Right cardiac atrium (tissue), 5 donors: ENCODE data around the gene IPO9. TPM values are rescaled to one million over a fixed set of nuclear protein-coding genes. Genes with fewer than 3 reads are reported as not detected.

Experiments used
- ATAC-seq, 2 donors: fragments of 200-7000 bp; cut with Tn5 transposase; one replicate each; pipeline versions ENCODE4 v1.8.0 to v1.9.1; 2020; ENCODE audit warnings: moderate library complexity in 2 of 2, mild to moderate bottlenecking in 1 of 2
- DNase-seq, 3 donors: peaks; one replicate each; pipeline ENCODE4 v3.0.0-alpha.2; 2020
- H3K27ac ChIP-seq: one replicate; pipeline ENCODE4 v1.5.1; 2013; ENCODE audit warnings: mild to moderate bottlenecking, low read length, control low read depth, moderate library complexity
- H3K27me3 ChIP-seq: one replicate; pipeline ENCODE4 v1.6.1; 2013; ENCODE audit not compliant: control insufficient read depth, insufficient read depth
- H3K4me1 ChIP-seq: one replicate; pipeline ENCODE4 v1.6.1; 2013; ENCODE audit warnings: low read length; ENCODE audit not compliant: control insufficient read depth, insufficient read depth
- H3K4me3 ChIP-seq: one replicate; pipeline ENCODE4 v1.5.1; 2013; ENCODE audit warnings: low read length, control low read depth
- H3K9me3 ChIP-seq: one replicate; pipeline ENCODE4 v1.6.1; 2013; ENCODE audit warnings: low read length; ENCODE audit not compliant: control insufficient read depth
- WGBS: extraction: QIAGEN DNeasy Blood & Tissue Kit; methylation state at CpG from one replicate; pipeline ENCODE4 v1.1.7; 2013; 5-methylcytosine and 5-hydroxymethylcytosine counted together
- intact Hi-C, 4 donors: fragments of 100-400 bp; cut with DNase I; formaldehyde crosslinking; loops; one replicate each; pipeline versions ENCODE4 v1.11.0 to v1.14.0; 2022 to 2023
- polyA plus RNA-seq: library from polyadenylated mRNA; stranded (reverse); fragments of 200-250 nt; gene quantifications from one replicate; pipeline ENCODE4 v1.2.3, GENCODE V29; 2013
- total RNA-seq, 4 donors: library from RNA; stranded (reverse); fragmentation: NEBNext Ultra II Directional; extraction: Animal tissue kit (Norgen Biotek cat#: 25700); gene quantifications; one replicate each; pipeline ENCODE4 v1.2.1, GENCODE V29; 2021
- donor health status: healthy with polysubstance abuse.
- donor health status: DM: no; HTN: yes; CAD: no.
- donor health status: DM: no; HTN: no; CAD: no.
- donor health status: DM: no; HTN: yes; CAD: no; lungs with severe emphysema.
- donor health status: DM: yes; HTN: yes; CAD: no.

IPO9 gene
- total and polyA plus RNA-seq, 5 donors, result 10.3 to 27.9 (median 24.4) TPM

DNA sequence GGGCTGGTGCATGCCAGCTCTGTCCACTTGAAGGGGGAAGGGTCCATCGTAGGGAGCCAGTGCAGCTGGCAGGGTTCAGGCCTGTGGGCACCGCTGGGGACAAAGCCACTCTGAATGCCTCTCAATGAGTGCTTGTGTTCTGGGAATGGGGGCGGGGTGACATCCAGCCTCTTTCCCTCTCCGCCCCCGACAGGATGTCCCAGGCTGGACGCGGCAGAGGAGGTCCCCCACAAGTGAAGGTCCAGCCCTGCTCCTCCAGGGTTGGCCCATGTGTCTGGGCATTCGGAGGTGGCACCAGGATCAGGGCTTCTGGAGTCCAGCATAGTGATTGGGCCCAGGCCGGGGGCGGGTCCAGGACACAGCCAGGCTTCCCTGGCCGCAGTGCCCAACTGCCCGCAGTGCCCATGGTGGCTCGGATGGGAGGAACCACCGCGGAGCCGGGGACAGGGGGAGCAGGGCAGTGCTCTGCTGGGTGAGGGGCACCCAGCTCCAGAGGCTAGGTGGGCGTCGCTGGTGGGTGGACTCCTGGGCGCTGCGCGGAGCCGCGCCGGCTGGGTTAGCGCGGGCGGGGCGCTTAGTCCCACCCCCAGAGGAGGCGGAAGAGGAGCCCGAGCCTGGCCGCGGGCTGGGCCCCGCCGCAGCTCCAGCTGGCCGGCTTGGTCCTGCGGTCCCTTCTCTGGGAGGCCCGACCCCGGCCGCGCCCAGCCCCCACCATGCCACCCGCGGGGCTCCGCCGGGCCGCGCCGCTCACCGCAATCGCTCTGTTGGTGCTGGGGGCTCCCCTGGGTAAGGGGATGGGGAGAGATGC is 59.5 kb downstream of the IPO9 start, which contains the start of gene SHISA4:
Gene SHISA4, plus strand, starts transcription at position 617 of the 808 bp plus-strand sequence. Its CDS starts 97 bp downstream, at position 714.
- H3K27me3 ChIP-seq, result no peaks in the 10 kb centered on the region
- ATAC-seq (peak; percentile 87 to 88), DNase-seq (peak; percentile 82 to 94 (median 93))
- H3K9me3 ChIP-seq, result no peaks in the 10 kb centered on the region
- 4% methylated on average over 49 of the region's 49 CpGs for WGBS
- H3K27ac ChIP-seq, result peak within 1 kb of the TSS; percentile 74
- peaks cover 19% of the 10 kb centered on the region for H3K4me1 ChIP-seq
- intact Hi-C loops, result no loop called here
- peak within 1 kb of the TSS; percentile 69 for H3K4me3 ChIP-seq

DNA sequence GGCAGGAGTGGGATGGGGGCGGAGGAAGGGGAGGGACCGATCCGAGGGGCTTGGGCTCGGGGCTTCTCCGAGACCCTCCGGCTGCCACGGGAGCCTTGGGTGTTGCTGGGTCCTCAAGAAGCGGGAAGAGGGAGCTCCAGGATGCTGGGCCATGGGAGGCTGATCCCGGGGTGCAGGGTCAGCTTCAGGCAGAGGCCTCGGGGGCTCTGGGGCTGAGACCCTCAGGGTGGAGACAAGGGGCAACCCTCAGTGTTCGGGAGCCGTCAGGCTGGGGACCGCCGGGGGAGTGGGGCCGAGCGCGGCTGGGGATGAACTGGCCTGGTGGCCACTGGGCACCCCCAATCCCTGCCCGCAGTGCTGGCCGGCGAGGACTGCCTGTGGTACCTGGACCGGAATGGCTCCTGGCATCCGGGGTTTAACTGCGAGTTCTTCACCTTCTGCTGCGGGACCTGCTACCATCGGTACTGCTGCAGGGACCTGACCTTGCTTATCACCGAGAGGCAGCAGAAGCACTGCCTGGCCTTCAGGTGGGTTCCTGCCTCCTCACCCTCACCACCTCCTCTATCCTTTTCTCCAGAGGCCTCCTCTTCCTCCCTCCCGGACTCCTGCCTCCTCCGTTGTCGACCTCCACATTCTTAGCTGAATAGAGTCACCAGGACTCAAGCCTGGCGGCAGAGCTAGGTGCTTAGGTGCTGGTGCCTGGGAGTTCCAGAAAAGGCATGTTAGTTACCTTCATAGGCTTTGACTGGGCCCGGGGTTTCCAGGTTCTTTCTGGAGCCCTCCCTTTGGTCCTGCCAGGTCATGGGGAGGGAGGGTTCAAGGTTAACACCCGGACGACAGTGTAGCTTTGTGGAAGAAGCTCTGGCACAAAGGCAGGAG is 60.4 kb downstream of the IPO9 start:
- DNase-seq, result no peak
- intact Hi-C loops, result no loop called here
- H3K4me3 ChIP-seq, result peak overlapping the region; percentile 69
- no peak for ATAC-seq
- 21% methylated on average over 33 of the region's 33 CpGs for WGBS
- no peaks in the 10 kb centered on the region for H3K9me3 ChIP-seq
- peak overlapping the region; percentile 27 for H3K27ac ChIP-seq
- H3K27me3 ChIP-seq, result no peaks in the 10 kb centered on the region
- H3K4me1 ChIP-seq, result peaks cover 19% of the 10 kb centered on the region

DNA sequence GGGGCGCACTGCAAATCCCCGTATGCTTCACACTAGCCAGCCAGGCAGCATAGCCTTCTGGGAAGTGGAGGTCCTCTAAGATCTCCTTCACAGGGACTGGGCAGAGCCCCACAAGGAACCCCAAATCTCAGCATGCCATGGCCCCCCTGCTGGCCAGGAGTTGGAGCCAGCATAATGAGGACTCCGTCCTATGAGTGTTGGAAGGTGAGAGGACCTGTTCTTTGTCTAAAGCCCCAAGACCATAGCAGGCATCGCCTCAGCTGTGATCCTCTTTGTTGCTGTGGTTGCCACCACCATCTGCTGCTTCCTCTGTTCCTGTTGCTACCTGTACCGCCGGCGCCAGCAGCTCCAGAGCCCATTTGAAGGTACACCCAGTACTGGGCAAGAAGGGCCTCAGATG is 61.3 kb downstream of the IPO9 start:
- Histone ChIP-seq H3K27me3 (no peaks in the 10 kb centered on the region), H3K27ac (no peak overlapping the region), H3K9me3 (no peaks in the 10 kb centered on the region), H3K4me1 (peaks cover 16% of the 10 kb centered on the region), H3K4me3 (no peak overlapping the region)
- WGBS, result 92% methylated on average over 7 of the region's 7 CpGs
- ATAC-seq (no peak), DNase-seq (no peak)
- intact Hi-C loops, result no loop called here

DNA sequence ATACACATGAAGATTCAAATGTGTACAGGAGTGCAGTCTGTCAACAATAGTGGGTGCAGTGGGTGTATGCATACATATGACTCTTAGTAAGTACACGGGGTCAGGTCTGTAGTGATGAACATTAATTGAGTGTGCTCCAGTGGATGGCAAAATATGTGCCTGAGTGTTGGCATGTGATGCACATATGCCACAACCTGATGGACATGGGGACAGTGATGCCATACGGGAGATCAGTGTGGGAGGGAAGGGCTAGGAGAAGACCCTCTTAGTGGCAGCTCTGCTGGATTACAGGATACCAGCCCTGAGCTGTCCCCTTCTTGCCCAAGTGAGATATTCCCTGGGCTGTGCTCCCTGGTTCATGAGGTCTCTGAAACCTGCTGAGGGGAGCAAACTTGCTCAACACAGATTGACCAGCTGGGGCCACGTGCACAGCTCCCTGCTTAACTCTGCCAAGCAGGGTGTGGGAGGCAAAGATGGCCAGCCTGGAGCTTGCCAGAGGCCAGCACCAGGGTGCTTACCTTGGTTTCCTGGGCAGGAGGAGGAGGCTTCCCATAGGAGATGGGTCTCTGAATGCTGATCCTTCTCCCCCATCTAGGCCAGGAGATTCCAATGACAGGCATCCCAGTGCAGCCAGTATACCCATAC is 62.0 kb downstream of the IPO9 start:
- no peaks in the 10 kb centered on the region for H3K9me3 ChIP-seq
- H3K4me3 ChIP-seq, result no peak overlapping the region
- H3K4me1 ChIP-seq, result peaks cover 11% of the 10 kb centered on the region
- DNase-seq, result no peak
- no peaks in the 10 kb centered on the region for H3K27me3 ChIP-seq
- WGBS, result 75% methylated on average over 3 of the region's 3 CpGs
- intact Hi-C loops, result no loop called here
- no peak for ATAC-seq
- H3K27ac ChIP-seq, result no peak overlapping the region

GRCh38 chr1:201891451-201892045 is 62.6 kb downstream of the IPO9 start:
- WGBS, result 92% methylated on average over 5 of the region's 5 CpGs
- Histone ChIP-seq H3K4me3 (no peak overlapping the region), H3K9me3 (no peaks in the 10 kb centered on the region), H3K4me1 (peaks cover 11% of the 10 kb centered on the region), H3K27me3 (no peaks in the 10 kb centered on the region), H3K27ac (no peak overlapping the region)
- intact Hi-C loops, result no loop called here
- DNase-seq (no peak), ATAC-seq (no peak)

GRCh38 chr1:201892211-201892610 is 63.3 kb downstream of the IPO9 start:
- H3K9me3 ChIP-seq, result no peaks in the 10 kb centered on the region
- H3K4me3 ChIP-seq, result no peak overlapping the region
- DNase-seq (no peak), ATAC-seq (no peak)
- peaks cover 11% of the 10 kb centered on the region for H3K4me1 ChIP-seq
- intact Hi-C loops, result no loop called here
- H3K27me3 ChIP-seq, result no peaks in the 10 kb centered on the region
- 84% methylated on average over 6 of the region's 6 CpGs for WGBS
- H3K27ac ChIP-seq, result no peak overlapping the region

GRCh38 chr1:201893431-201893830 is 64.5 kb downstream of the IPO9 start:
- ATAC-seq (no peak), DNase-seq (no peak)
- intact Hi-C loops, result no loop called here
- Histone ChIP-seq H3K4me3 (no peak overlapping the region), H3K4me1 (peaks cover 6% of the 10 kb centered on the region), H3K9me3 (no peaks in the 10 kb centered on the region), H3K27ac (no peak overlapping the region), H3K27me3 (no peaks in the 10 kb centered on the region)
- 46% methylated on average over 3 of the region's 3 CpGs for WGBS

DNA sequence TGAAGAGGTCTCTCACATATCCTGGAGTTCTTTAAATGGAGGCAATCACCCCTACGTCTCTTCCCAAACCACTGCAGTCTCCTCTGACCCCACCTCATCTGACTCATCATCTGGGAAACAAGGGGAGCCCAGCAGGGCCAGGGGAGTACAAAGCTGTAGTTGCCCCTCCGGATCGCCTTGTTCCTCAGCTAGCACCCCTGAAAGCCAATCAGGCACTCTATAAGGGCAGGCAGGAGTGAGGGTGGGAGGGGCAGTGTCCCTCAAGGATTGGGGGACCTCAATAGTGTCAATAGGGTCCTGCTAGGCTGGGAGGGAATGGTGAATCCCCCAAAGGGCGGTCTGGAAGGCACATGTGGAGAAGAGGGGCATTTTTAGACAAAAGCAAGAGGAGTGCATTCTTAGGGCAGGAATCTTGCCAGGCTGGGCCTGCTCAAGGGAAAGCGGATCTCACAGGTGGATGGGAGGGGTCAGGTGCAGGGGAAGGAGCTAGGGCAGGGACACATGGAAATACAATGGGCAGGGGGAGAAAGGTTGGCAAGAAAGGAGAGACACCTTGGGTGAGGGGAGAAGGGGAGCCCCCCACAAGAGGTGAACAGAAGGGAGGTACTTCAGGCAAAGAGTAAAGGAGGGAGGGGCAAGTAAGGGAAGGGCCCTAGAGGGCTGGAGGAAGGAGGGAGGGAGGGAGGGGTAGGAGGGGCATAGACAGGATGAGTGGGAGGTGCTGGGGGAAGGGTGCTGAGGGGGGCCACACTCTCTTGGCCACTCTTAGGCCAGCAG is 65.6 kb downstream of the IPO9 start:
- intact Hi-C loops, result loop anchor here (2.0 to 5.0 kb wide), 3 partner anchors 63 to 78 kb away; partner anchors contain the start of gene TIMM17A (in 1 of the 4)
- Histone ChIP-seq H3K4me1 (peaks cover 3% of the 10 kb centered on the region), H3K27me3 (no peaks in the 10 kb centered on the region), H3K27ac (no peak overlapping the region), H3K4me3 (no peak overlapping the region), H3K9me3 (no peaks in the 10 kb centered on the region)
- ATAC-seq, result peak in 1 of 2 donors; percentile 2
- 75% methylated on average over 5 of the region's 5 CpGs for WGBS
- no peak for DNase-seq

DNA sequence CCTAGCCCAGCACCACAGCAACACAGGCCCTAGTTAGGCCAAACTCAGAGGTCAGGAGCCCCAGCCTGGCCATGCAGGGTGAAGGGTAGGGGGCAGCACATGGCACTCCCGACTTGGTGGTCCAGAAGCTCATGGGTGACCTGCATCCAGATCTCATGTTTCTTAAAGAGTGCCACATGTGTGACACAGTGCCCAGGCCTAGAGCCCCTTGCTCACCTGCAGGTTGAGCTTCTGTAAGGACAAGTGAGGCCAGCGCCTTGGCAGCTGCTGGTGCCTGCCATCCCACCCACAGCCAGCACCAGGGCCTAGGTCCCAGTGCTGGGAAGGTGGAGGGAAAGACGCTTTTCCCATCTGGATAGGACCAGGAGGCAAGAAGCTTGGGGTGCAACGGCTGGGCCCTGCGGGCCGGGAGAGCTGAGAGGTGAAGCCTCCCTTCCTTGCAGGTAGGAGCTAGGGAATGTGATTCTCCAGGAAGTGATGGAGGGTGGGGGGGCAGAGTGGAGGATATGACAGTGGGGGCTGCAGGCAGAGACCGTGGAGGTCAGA is 66.2 kb downstream of the IPO9 start:
- intact Hi-C loops, result loop anchor here (2.0 to 5.0 kb wide), 3 partner anchors 62 to 78 kb away; partner anchors contain the start of gene TIMM17A (in 1 of the 4)
- whole genome bisulfite sequencing, result 82% methylated on average over 7 of the region's 7 CpGs
- Histone ChIP-seq H3K4me3 (no peak overlapping the region), H3K9me3 (no peaks in the 10 kb centered on the region), H3K27me3 (no peaks in the 10 kb centered on the region), H3K4me1 (peaks cover under 1% of the 10 kb centered on the region), H3K27ac (no peak overlapping the region)
- ATAC-seq, result peak in 1 of 2 donors; percentile 1
- DNase-seq, result no peak
